HG03066 (cell line): Measurements from ENCODE around the gene GDAP2.

ENCODE experiments used
- ATAC-seq: cut with Tn5 transposase; IDR thresholded peaks from one replicate; pipeline ENCODE4 v1.9.1; 2021; ENCODE audit warnings: low read depth; ENCODE audit not compliant: unreplicated experiment

Gene GDAP2

DNA sequence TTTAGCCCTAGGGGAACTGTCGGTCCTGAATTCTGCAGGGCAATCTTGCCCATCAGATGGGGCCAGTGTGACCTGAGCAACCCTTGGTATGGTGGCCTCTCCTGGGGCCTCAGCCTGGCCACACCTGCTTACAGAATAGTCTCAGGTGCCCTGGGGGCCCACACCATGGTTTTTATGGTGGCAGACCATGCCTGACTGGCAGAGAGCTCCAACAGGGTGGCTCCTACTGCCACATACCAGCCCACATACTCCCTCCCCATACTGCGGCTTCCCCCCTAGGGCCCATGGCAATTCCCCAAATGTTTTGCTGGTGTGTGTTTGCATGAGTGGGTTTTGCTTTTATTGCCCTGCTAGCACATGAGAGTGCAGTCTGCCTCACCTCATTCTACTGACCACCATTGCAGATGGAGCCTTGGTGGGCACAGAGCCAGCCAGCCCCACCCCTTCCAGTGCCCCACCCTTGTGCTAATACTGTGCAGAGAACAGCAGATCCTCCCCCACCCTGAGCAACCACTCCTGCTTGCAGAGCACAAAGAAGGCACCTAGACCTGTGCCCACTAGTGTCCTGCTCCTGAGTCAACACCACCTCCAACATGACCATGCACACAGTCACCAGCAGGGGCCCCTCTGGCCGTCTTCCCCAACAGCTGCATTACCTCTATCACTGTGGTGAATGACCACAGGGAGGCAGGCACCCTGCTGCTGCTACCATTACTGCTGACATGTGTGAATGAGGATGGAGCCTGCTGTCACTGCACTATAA is 86.8 kb downstream of the GDAP2 start:
- no peak for ATAC-seq

DNA sequence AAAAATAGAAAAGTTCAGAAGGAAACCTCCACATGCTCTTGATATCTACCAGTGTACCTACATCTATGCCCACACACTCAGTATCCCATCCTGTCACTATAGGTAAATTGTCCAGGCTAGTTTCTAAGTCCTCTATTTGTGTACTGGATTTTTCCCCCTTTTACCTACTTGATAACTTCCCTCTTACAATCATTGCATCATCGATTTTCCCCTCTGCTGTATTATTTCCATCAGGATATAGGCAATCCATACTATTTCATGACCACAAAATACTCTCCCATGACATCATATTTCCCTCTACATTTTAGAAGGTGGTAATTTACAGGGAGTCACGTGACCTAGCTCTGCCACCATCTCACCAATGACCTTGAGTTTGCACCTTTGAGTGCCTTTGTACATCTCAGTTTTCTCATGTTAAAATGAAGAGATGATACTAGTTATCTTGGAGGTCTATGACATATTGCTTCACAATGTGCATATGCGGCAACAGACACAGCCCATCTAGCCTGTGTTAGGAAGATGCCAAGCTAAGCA is 88.2 kb downstream of the GDAP2 start:
- ATAC-seq, result no peak

DNA sequence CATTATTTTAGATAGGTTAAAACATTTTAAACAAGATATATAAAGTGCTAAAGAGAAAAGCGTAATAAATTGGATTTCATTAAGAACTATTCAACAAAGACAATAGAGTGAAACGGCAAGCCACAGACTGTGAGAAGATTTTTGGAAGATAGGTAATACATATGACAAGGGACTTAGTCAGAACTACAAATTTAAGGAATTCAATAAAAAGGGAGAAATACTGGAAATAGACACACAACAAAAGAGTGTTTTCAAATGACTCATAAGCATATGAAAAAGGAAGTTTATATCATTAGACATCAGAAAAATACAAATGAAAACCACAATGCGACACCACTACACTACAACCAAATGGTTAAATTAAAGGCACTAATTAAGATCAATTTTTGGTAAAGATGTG is 90.5 kb downstream of the GDAP2 start:
- ATAC-seq, result no peak

DNA sequence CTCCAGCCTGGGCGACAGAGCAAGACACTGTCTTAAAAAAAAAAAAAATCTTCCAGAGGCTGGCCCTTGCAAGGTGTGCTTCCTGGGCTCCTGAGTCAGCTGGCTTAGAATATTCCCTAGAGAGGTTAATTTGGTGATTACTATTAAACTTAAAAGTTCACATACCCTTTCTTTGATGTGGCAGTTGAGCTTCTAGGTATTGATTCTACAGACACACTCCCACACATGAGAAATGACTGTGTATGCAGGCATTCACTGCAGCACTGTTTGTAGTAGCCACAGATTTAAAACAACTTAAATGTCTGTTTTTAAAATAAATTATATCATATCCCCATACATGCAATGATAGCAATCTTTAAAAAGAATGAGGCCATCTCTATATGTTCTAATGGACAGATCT is 93.4 kb downstream of the GDAP2 start:
- ATAC-seq, result no peak

DNA sequence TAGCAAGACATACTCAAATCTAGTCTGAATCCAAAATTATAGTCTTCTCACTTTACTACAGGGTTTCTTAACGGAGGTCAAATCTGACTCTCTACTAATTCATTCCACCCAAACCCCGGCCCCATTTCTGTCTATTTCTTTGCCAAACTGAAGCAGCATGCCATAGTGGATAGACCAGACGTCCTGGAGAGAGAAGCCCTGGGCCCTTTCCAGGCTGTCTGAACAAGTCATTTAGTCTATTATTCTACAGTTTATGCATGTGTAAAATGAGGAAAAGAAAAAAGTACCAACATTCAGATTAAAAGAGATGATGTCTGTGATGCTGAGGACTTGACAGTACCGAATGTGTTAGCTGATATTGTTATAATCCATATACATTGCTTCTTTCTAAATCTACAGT is 95.0 kb downstream of the GDAP2 start:
- ATAC-seq, result no peak

DNA sequence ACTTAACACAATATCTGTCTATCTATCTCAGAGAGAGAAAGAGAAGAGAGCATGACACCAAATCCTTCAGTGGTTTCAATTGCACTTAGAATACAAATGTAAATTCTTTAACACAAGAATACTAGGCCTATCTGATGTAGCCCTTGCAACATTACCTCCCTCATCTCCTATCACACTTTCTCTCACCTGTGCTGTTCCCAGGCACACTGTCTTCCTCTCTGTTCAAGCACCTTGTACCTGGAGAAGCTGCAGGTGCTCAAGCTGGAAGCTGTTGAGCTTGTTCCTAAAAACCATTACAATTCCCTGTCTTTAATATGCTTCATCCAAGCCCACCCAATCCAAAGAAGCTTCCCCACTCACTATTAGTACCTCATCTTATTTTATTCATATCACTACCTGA is 97.0 kb downstream of the GDAP2 start:
- ATAC-seq, result no peak

DNA sequence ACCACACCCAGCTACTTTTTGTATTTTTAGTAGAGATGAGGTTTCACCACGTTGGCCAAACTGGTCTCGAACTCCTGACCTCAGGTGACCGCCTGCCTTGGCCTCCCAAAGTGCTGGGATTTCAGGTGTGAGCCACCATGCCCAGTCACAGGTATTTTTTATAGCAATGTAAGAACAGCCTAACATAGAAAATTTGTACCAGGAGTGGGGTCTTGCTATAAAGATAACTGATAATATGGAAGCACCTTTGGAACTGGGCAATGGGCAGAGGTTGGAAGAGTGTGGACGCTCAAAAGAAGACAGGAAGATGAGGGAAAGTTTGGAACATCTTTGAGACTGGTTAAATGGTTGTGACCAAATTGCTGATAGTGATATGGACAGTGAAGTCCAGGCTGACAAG is 99.2 kb downstream of the GDAP2 start:
- ATAC-seq, result no peak

DNA sequence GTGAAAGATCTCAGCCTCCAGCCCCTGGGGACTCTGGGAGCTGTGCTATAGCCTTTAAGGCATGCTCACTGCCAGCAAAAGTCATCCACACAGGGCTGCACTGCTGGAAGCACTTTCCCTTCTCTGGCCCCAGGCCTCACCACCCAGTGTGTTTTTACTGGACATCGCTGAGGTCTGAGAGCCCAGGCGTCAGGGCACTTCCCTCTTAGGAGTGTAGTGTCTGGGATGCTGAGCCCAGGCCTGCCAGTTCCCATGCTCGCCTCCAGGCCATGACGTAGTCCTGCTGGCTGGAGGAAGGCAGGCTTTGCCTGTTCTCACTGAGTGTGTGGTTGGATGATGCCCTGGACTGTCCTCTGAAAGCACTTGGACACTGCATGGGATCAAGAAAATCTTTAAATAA is 101.2 kb downstream of the GDAP2 start:
- no peak for ATAC-seq

DNA sequence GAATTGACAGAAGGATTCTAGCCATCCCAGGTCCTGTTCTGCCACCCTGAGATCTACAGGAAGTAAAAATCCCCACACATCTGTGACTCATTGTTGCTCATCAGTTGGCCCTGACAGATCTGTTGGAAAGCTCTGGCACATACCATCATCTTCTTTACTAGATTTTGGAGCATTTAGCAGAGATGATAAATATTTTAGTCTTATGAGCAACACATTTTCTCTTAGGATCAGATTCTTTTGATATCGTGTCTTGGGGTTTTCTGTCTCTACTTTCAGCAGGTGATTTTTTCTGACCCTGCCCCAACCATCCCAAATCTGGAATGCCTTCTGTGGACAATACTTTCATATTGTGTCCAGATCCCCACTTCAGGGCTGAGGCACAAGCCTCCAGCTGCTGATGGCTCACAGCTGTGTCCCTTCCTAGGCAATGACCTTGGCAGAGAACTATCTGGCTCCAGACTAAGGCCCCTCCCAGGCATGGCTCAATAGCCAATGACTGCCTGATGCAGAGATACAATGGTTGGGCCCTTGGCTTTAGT is 102.8 kb downstream of the GDAP2 start:
- no peak for ATAC-seq

DNA sequence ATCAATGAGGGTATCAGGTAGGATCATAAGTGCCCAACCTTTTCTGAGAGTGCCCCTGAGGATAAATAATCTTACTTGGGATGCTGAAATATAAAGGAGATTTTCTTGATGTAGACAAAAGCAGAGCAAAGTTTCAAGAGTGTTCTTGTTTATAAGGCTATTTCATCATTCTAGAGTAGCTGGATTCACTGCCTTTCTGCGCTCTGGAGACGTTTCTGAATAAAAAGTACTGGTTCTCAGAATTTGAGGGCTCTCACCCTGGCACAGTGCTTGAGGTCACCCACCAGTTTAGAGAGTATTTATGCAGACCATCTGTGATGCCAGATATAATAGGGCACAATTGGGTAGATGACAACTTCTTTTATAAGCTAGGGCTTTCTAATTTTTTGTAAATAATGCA is 103.3 kb downstream of the GDAP2 start:
- ATAC-seq, result no peak

DNA sequence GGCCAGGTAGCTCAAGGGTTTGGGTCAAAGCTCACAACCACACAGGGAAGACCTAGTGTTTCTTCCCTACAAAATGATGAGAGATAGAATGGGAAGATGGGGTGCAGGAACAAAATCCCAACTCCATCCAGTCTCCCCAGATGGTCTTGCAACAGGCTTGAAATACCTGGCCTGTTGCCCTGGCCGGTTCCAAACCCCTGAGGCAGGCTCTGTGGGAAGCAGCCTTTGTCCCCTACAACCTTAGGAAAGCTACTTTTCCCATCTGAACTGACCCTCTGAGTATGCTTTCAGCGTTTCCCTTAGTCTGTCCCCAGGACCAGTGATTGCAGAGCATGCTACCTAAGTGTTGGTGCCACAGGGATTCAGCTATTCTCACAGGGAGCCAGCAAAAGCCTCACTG is 104.0 kb downstream of the GDAP2 start:
- no peak for ATAC-seq

DNA sequence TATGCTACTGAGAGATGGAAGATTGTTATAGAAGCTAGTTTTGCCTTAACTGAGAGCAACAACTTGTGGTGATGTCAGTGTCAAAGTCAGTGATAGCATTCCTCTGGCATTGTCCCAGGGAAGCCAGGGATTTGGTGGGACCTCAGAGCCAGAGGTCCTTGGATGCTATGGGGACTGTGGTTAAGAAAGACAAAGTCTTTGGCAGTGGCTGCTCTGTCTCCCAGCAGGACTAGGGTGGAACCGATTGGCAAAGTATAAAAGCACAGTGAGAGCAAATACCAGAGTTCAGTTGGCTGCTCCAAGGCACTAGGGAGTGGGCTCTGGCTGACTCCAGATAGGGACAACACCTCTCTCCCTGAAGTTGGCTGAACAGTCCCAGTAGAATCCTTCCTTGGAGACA is 104.8 kb downstream of the GDAP2 start:
- no peak for ATAC-seq

DNA sequence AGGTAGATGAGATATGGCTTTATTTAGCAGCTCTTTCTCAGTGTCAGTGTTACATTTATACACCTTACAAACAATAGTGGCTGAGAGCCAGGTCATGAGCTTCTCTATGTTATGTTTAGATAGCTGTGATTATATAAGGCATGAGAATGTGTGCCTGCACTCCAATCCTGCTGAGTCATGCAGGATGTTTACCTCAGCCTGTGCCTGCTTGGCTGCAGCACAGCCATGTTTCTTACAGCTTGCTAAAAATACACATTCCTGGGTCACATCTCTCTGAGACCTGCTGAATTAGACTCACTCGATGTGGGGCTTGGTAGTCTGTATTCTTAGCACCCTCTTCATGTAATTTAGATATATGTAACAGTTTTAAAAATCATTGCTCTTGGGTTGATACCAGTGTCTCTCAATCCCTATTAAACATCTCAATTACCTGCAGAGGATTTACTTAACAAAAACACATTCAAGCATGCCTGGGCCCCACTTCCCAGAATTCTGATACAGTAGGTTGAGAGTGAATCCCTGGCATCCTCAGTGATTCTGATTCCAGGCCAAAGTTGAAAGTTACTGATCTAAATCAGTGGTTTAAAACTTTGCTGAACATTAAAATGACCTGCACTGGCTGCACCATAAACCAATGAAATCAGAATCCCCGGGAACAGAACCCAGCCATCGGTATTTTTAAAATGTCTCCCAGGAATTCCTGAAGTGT is 107.5 kb downstream of the GDAP2 start:
- no peak for ATAC-seq

DNA sequence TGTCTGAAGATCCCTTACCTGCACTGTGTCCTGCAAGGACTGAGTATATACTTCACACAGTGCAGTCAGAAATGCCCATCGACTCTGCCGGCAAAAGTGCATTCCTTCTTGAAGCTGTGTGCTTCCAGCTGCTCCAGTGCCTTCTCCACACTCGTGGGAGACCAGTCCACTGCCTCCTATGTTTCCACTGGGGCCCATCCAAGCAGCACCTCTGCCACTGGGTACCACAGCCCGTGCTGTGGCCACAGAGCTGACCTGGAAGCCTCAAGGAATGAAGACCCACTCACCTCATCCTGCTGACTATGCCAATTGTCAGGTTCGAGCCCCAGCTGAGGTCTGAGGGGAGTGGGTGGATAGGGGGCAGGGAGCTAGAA is 108.1 kb downstream of the GDAP2 start:
- no peak for ATAC-seq

DNA sequence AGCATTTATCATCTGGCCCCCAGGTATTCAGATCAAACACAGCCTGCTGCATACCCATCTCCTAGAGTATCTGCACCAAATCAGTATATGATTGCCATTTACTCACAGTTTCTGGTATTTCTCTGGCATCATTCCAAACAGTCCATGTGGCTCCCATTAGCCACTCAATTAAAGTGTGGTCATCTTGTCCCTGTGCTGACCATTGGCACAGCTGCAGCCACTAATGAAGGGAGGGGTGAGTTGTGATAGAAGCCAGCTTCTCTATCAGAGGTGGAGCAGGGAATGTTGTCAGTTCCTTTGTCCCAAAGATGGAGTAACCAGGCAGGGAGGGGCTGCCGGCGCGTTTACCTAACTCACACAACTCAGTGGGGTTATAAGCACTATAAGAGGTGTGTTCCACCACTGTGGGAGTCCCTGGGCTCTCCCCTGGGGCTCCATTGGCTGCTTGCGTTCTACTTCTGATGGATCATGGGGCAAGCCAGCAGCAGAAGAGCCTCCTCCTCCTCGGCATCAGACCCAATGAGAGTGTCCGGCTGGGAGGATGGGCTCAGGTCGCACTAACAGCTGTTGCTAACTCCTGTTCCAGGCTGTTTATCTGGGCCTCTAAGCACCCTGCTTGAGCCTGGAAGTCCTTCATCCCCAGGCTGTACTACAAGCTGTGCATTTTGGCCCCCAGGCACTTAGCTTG is 108.6 kb downstream of the GDAP2 start:
- no peak for ATAC-seq

DNA sequence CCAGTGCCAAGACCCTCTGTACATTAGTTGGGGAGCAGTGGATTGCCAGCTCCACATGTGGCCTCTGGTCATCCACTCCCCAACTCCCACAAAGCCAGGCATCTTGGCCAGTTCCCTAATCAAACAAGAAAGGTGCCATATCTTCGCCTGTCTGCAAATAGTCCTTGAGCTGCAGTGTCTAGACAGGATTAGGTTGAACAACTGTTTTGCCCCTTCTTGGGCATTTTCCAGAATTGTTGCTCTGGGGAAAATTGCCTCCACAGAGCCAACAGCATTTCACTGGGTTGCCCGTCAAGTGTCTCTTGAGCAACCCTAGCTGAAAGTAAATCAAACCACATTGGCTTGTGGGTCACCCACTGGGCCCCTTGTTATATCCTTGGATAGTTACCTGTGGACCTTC is 109.3 kb downstream of the GDAP2 start:
- ATAC-seq, result no peak

DNA sequence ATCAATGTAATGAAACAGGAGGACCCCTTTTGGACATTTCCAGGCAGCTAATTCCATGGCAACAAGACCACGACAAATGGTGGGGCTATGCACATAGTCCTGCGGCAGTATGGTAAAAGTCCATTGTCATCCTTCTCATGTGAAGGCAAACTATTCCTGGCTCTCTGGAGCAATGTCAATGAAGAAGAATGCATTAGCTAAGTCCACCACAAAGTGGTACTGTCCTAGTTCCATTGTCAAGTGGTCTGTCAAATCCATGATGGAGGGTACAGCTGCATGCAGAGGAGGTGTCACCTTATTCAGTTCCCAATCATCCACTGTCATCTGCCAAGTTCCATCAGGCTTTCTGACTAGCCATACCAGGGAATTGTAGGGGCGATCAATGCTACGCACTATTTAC is 110.1 kb downstream of the GDAP2 start:
- ATAC-seq, result no peak

DNA sequence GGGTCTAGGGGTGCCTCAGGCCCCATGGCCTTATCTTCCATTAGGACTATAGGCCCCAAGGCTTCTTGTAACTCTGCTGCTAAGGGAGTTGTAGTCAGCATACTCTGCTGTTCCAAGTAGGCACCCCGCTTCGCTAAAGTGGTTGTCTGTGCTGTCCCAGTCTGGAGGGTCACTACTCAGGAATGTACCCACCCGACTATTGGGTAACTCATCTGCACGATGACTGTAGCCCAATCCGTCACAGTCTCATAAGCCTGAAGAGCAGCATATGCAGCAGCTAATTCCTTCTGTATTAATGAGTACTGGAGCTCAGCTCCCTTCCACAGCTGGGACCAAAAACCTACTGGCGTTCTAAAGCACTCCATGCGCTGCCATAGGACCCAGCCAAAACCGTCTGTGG is 111.0 kb downstream of the GDAP2 start:
- no peak for ATAC-seq

DNA sequence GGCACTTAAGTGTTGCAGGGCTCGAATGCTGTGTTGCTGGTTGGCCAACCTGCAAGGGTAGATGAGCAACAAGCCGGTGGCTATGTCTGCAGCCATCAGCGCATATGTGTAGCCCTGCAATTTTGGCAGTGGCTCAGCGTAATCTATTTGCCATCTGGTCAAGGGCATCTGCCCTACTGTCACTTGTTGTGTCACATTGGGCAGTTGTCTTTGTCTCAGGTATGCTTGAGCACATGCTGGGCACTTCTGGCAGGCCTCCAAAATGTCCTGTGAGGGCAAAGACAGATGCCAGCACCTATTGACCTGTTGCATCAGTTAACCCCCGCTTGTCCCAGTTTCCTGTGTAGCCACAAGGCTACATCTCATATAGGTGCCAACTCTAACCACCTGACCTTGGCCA is 111.8 kb downstream of the GDAP2 start:
- no peak for ATAC-seq

DNA sequence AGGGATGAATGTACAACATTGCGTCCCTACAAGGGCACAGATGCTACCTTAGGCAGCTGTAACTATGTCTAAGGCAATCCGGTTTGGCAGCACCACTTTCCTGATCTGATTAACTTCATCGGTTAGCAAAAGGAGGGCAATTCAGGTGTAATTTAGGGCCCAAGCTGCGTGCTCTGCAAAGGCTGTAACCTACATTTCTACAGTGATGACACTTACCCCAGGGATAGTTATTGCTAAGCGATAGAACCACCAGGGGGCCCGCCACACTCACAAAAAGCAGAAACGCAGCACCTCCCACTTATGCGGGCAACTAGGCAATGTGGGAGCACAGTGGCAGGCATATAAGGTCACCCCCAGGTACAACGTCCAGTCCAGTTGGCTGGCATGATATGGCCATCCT is 113.5 kb downstream of the GDAP2 start:
- no peak for ATAC-seq
